Caco-2 (cell line): ENCODE measurements around the gene WDR26. TPM values are rescaled to one million over a fixed set of nuclear protein-coding genes. Genes with fewer than 3 reads are reported as not detected.

Experiments
- BruUV-seq: library from RNA; stranded (reverse); fragments of 400-500 nt; replicated peaks from 2 replicates; lab custom pipeline; 2021; lab: Mats Ljungman, UMichigan
- CTCF ChIA-PET: fragments of 300-600 bp; sonication (Branson Sonifier 250); formaldehyde crosslinking; loops from one replicate; lab custom pipeline; 2022; ENCODE audit warnings: antibody characterized with exemption; lab: Charles Lee
- POLR2A ChIA-PET: fragments of 300-600 bp; sonication (Branson Sonifier 250); formaldehyde crosslinking; loops from one replicate; lab custom pipeline; 2022; ENCODE audit warnings: antibody characterized with exemption; lab: Charles Lee
- DNase-seq, 2 experiments: peaks; one replicate each; pipeline versions ENCODE4 v3.0.0 to v3.0.0-alpha.2; 2020 to 2022
- H3K27me3 ChIP-seq: replicated peaks from 2 replicates; pipeline ENCODE4 v1.6.0; 2011; ENCODE audit warnings: low read length; ENCODE audit not compliant: control insufficient read depth, insufficient read depth
- H3K36me3 ChIP-seq: 2 replicates; pipeline ENCODE4 v1.5.1; 2011; ENCODE audit warnings: low read length; ENCODE audit not compliant: control insufficient read depth, insufficient read depth
- H3K4me1 ChIP-seq: fragments of 250-450 bp; sonication (Bioruptor Pico); 2 replicates; pipeline ENCODE4 v1.5.1; 2020; ENCODE audit warnings: mild to moderate bottlenecking
- H3K4me3 ChIP-seq: 2 replicates; pipeline ENCODE4 v1.5.1; 2011; ENCODE audit warnings: low read depth, mild to moderate bottlenecking, control low read depth, low read length
- H3K9me3 ChIP-seq: fragments of 250-450 bp; sonication (Bioruptor Pico); 2 replicates; pipeline ENCODE4 v1.5.1; 2020; ENCODE audit warnings: mild to moderate bottlenecking, moderate library complexity
- H3K27ac Mint-ChIP-seq: one replicate; pipeline ENCODE4 v1.8.0; 2022; ENCODE audit warnings: mixed read lengths; ENCODE audit not compliant: unreplicated experiment
- H3K27me3 Mint-ChIP-seq: one replicate; pipeline ENCODE4 v1.8.0; 2022; ENCODE audit warnings: mixed read lengths; ENCODE audit not compliant: insufficient read depth, unreplicated experiment
- H3K36me3 Mint-ChIP-seq: one replicate; pipeline ENCODE4 v1.8.0; 2022; ENCODE audit warnings: mild to moderate bottlenecking, mixed read lengths; ENCODE audit not compliant: insufficient read depth, unreplicated experiment
- H3K4me1 Mint-ChIP-seq: one replicate; pipeline ENCODE4 v1.8.0; 2022; ENCODE audit warnings: low read depth, mixed read lengths; ENCODE audit not compliant: unreplicated experiment
- H3K4me3 Mint-ChIP-seq: one replicate; pipeline ENCODE4 v1.8.0; 2022; ENCODE audit warnings: mild to moderate bottlenecking, moderate library complexity, mixed read lengths; ENCODE audit not compliant: unreplicated experiment
- H3K9me3 Mint-ChIP-seq: one replicate; pipeline ENCODE4 v1.8.0; 2022; ENCODE audit warnings: mixed read lengths; ENCODE audit not compliant: unreplicated experiment
- intact Hi-C: fragments of 100-400 bp; cut with micrococcal nuclease; formaldehyde crosslinking; loops from one replicate; pipeline ENCODE4 v1.10.0; 2022; ENCODE audit not compliant: unreplicated experiment
- total RNA-seq: library from RNA; stranded (reverse); gene quantifications from 2 replicates; pipeline ENCODE4 v1.2.3, GENCODE V29; 2022
- TF ChIP-seq, protein P1 (sequence below), 2 experiments: fragments of 200-600 bp in 1 of 2; IDR thresholded peaks; 1 replicate in 1 of 2; 2 replicates in 1 of 2; pipeline versions ENCODE4 v1.5.1 to v1.8.0; 2011 to 2022; ENCODE audit warnings: antibody characterized with exemption in 1 of 2, control low read depth in 1 of 2, inconsistent platforms in 1 of 2, low read depth in 1 of 2, low read length in 1 of 2, mild to moderate bottlenecking in 1 of 2, moderate library complexity in 1 of 2; ENCODE audit not compliant: insufficient read depth in 1 of 2, severe bottlenecking in 1 of 2, unreplicated experiment in 1 of 2

WDR26 gene
- total RNA-seq, 1 experiment from 2014 or later = 58.6 TPM

DNA sequence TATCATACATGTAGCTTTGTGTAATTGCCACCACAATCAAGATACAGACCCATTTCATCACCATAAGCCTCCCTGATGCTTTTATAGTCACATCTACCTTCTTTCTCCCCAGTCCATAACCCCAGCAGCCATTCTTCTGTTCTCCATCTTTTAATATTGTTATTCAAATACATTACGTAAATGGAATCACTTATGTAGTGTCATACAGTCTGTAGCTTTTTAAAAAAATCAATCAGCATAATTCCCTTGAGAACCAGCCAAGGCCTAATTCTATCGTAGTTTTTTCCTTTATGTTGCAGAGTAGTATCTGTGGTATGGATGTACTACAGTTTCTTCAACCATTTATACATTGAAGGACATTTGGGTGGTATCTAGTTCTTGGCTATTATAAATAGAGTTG lies 31.6 kb upstream of the WDR26 start:
- intact Hi-C loops = no loop called here
- no peak overlapping the region for H3K27ac Mint-ChIP-seq
- CTCF ChIA-PET = no interaction called here

DNA sequence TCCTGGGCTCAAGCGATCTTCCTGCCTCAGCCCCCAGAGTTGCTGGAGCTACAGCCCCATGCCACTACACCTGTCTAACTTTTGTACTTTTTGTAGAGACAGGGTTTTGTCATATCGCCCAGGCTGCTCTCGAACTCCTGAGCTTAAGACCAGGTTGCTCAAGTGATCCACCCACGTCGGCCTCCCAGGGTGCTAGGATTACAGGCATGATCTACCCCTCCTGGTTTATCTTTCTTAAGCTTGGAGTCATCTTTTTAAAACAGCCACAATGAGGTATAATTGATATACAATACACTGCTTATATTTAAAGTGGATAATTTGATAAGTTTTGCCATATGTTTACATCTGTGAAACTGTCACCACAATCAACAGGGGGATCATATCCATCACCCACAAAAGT lies 25.4 kb upstream of the WDR26 start:
- Mint-ChIP-seq H3K27me3 (no peaks in the 10 kb centered on the region), H3K9me3 (no peaks in the 10 kb centered on the region), H3K36me3 (no peaks in the 10 kb centered on the region), H3K4me3 (no peak overlapping the region), H3K27ac (no peak overlapping the region), H3K4me1 (peaks cover 12% of the 10 kb centered on the region)
- ChIA-PET CTCF (interaction anchor here (0.6 kb wide), 1 partner anchor 149 kb away, joined by 3 read pairs; no protein-coding TSS in a partner anchor), POLR2A (no interaction called here)
- Histone ChIP-seq H3K36me3 (no peaks in the 10 kb centered on the region), H3K4me3 (no peak overlapping the region), H3K27me3 (no peaks in the 10 kb centered on the region), H3K4me1 (peaks cover 18% of the 10 kb centered on the region), H3K9me3 (no peaks in the 10 kb centered on the region)
- intact Hi-C loops = loop anchor here (10.0 kb wide), 3 partner anchors 55 to 765 kb away; partner anchors contain the start of gene CNIH4
- no TSS peak for BruUV-seq
- no peak for DNase-seq
- TF ChIP-seq, protein P1, sequence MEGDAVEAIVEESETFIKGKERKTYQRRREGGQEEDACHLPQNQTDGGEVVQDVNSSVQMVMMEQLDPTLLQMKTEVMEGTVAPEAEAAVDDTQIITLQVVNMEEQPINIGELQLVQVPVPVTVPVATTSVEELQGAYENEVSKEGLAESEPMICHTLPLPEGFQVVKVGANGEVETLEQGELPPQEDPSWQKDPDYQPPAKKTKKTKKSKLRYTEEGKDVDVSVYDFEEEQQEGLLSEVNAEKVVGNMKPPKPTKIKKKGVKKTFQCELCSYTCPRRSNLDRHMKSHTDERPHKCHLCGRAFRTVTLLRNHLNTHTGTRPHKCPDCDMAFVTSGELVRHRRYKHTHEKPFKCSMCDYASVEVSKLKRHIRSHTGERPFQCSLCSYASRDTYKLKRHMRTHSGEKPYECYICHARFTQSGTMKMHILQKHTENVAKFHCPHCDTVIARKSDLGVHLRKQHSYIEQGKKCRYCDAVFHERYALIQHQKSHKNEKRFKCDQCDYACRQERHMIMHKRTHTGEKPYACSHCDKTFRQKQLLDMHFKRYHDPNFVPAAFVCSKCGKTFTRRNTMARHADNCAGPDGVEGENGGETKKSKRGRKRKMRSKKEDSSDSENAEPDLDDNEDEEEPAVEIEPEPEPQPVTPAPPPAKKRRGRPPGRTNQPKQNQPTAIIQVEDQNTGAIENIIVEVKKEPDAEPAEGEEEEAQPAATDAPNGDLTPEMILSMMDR (IDR thresholded peaks at IDR 0.05; ENCODE audit: insufficient read depth in 1 of 2, low read depth in 1 of 2, low read length in 1 of 2, severe bottlenecking in 1 of 2, unreplicated experiment in 1 of 2) = no peak

More for the DNA sequence above, 31.6 kb upstream of the WDR26 start:
- no TSS peak for BruUV-seq
- no peak for DNase-seq
- no peak overlapping the region for H3K4me3 Mint-ChIP-seq
- no peaks in the 10 kb centered on the region for H3K4me1 ChIP-seq
- peaks cover 5% of the 10 kb centered on the region; the same call in 1 of the 2 replicates for H3K9me3 ChIP-seq
- no peaks in the 10 kb centered on the region for H3K27me3 Mint-ChIP-seq
- TF ChIP-seq, protein P1 (IDR thresholded peaks at IDR 0.05; ENCODE audit: insufficient read depth in 1 of 2, low read depth in 1 of 2, low read length in 1 of 2, severe bottlenecking in 1 of 2, unreplicated experiment in 1 of 2) = no peak
- H3K27me3 ChIP-seq = no peaks in the 10 kb centered on the region
- no peaks in the 10 kb centered on the region for H3K36me3 ChIP-seq
- H3K36me3 Mint-ChIP-seq = no peaks in the 10 kb centered on the region
- H3K4me1 Mint-ChIP-seq = no peaks in the 10 kb centered on the region
- POLR2A ChIA-PET = no interaction called here
- H3K4me3 ChIP-seq = no peak overlapping the region
- no peaks in the 10 kb centered on the region for H3K9me3 Mint-ChIP-seq

DNA sequence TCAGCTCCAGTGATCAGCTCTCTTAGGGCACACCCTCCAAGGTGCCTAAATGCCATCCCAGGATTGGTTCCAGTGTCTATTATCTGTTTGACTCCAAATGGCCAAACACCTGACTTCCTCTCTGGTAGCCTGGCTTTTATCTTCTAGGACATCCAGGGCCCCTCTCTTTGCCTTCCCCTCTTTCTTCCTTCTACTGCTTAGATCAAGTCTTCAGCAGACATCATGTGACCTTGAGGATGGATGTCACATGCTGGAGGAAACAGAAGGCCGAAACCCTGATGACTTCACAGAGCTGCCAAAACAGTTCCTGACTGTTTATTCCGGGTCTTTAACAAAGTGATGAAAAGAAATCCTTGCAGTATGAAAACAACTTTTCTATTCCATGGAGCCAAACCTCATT lies 24.4 kb upstream of the WDR26 start:
- H3K27ac Mint-ChIP-seq = no peak overlapping the region

More for the DNA sequence above, 24.4 kb upstream of the WDR26 start:
- Mint-ChIP-seq H3K27me3 (no peaks in the 10 kb centered on the region), H3K36me3 (peaks cover 5% of the 10 kb centered on the region), H3K4me1 (peaks cover 19% of the 10 kb centered on the region), H3K9me3 (no peaks in the 10 kb centered on the region), H3K4me3 (no peak overlapping the region)
- ChIA-PET POLR2A (interaction anchor here (0.6 kb wide), 1 partner anchor 1417 kb away, joined by 6 read pairs; no protein-coding TSS in a partner anchor), CTCF (no interaction called here)
- no peak overlapping the region for H3K4me3 ChIP-seq
- H3K9me3 ChIP-seq = no peaks in the 10 kb centered on the region
- no peak for DNase-seq
- no peaks in the 10 kb centered on the region for H3K27me3 ChIP-seq
- H3K36me3 ChIP-seq = no peaks in the 10 kb centered on the region
- no TSS peak for BruUV-seq
- TF ChIP-seq, protein P1 (IDR thresholded peaks at IDR 0.05; ENCODE audit: insufficient read depth in 1 of 2, low read depth in 1 of 2, low read length in 1 of 2, severe bottlenecking in 1 of 2, unreplicated experiment in 1 of 2) = no peak
- intact Hi-C loops = loop anchor here (10.0 kb wide), 3 partner anchors 54 to 764 kb away; partner anchors contain the start of gene CNIH4
- peaks cover 23% of the 10 kb centered on the region for H3K4me1 ChIP-seq
